GM12878 (cell line): ENCODE data around the gene RAG1. TPM values are rescaled to one million over a fixed set of nuclear protein-coding genes. Genes with fewer than 3 reads are reported as not detected.

ENCODE experiments used
- ATAC-seq: fragments of 200-7000 bp; cut with Tn5 transposase; 3 replicates; pipeline ENCODE4 v1.9.1; 2020; ENCODE audit warnings: mild to moderate bottlenecking, moderate library complexity
- BruUV-seq: library from RNA; stranded (reverse); fragments of 400-500 nt; replicated peaks from 2 replicates; lab custom pipeline; 2021; lab: Mats Ljungman, UMichigan
- CTCF ChIA-PET: fragments of 300-600 bp; sonication (Branson Sonifier 250); formaldehyde crosslinking; extraction: SDS; loops from one replicate; lab custom pipeline; 2021; ENCODE audit warnings: inconsistent platforms; lab: Yijun Ruan, JAX
- POLR2A ChIA-PET: fragments of 350-600 bp; formaldehyde crosslinking; extraction: SDS; loops from one replicate; lab custom pipeline; 2021; ENCODE audit warnings: inconsistent platforms; lab: Charles Lee
- RAD21 ChIA-PET: fragments of 300-600 bp; sonication (Branson Sonifier 250); formaldehyde crosslinking; loops from one replicate; lab custom pipeline; 2023; ENCODE audit warnings: antibody characterized with exemption; ENCODE audit not compliant: unreplicated experiment; lab: Charles Lee
- SMC1A ChIA-PET: fragments of 300-600 bp; sonication (Branson Sonifier 250); formaldehyde crosslinking; loops from one replicate; lab custom pipeline; 2023; ENCODE audit not compliant: unreplicated experiment, uncharacterized antibody; lab: Charles Lee
- DNase-seq: peaks from one replicate; pipeline ENCODE4 v3.0.0-alpha.2; 2011; ENCODE audit warnings: low read depth, low spot score
- FAIRE-seq: peaks from 3 replicates; lab custom pipeline; 2011; peaks lifted over from hg19 to GRCh38; lab: Jason Lieb, UNC
- H2AFZ ChIP-seq: 2 replicates; pipeline ENCODE4 v1.6.0; 2011; ENCODE audit warnings: low read depth, low read length, control low read depth; ENCODE audit not compliant: control insufficient read depth
- H3K27ac ChIP-seq: 2 replicates; pipeline ENCODE4 v1.5.1; 2011; ENCODE audit warnings: control low read depth; ENCODE audit not compliant: control insufficient read depth, insufficient read depth
- H3K27me3 ChIP-seq, 2 experiments: replicated peaks in 1 of 2; 2 replicates each; pipeline versions ENCODE4 v1.6.0 to v1.6.1; 2011; ENCODE audit warnings: low read length in 1 of 2; ENCODE audit not compliant: control insufficient read depth in 2 of 2, insufficient read depth in 2 of 2
- H3K36me3 ChIP-seq, 2 experiments: 2 replicates each; pipeline ENCODE4 v1.5.1; 2011; ENCODE audit warnings: low read length in 1 of 2; ENCODE audit not compliant: control insufficient read depth in 2 of 2, insufficient read depth in 2 of 2
- H3K4me1 ChIP-seq: 2 replicates; pipeline ENCODE4 v1.6.1; 2011; ENCODE audit warnings: mild to moderate bottlenecking, low read length, moderate library complexity, mixed read lengths; ENCODE audit not compliant: control insufficient read depth, insufficient read depth
- H3K4me2 ChIP-seq: 2 replicates; pipeline ENCODE4 v1.6.0; 2011; ENCODE audit warnings: control low read depth; ENCODE audit not compliant: control insufficient read depth, insufficient read depth
- H3K4me3 ChIP-seq: fragments of 200-600 bp; sonication (generic); 2 replicates; pipeline ENCODE4 v1.5.1; 2016
- H3K79me2 ChIP-seq: 2 replicates; pipeline ENCODE4 v1.6.0; 2011; ENCODE audit warnings: low read length; ENCODE audit not compliant: control insufficient read depth, insufficient read depth
- H3K9ac ChIP-seq: 2 replicates; pipeline ENCODE4 v1.8.0; 2011; ENCODE audit warnings: low read length, control low read depth, mixed read lengths; ENCODE audit not compliant: control insufficient read depth, insufficient read depth
- H3K9me3 ChIP-seq: replicated peaks from 3 replicates; pipeline ENCODE4 v1.5.1; 2011; ENCODE audit warnings: mild to moderate bottlenecking, low read length; ENCODE audit not compliant: control insufficient read depth, insufficient read depth
- H4K20me1 ChIP-seq: 2 replicates; pipeline ENCODE4 v1.6.0; 2011; ENCODE audit not compliant: control insufficient read depth, insufficient read depth
- BMI1 ChIP-seq: fragments of 450-650 bp; IDR thresholded peaks from 2 replicates; pipeline ENCODE4 v1.6.1; 2016; ENCODE audit warnings: mild to moderate bottlenecking, moderate library complexity, borderline replicate concordance
- CBX5 ChIP-seq: sonication (generic); IDR thresholded peaks from 2 replicates; pipeline ENCODE4 v1.6.1; 2016; ENCODE audit warnings: low read depth, moderate library complexity, mild to moderate bottlenecking, inconsistent platforms
- CEBPZ ChIP-seq: fragments of 150-350 bp; IDR thresholded peaks from 2 replicates; pipeline ENCODE4 v1.6.1; 2016; ENCODE audit warnings: low read depth, low read length
- EZH2 ChIP-seq: IDR thresholded peaks from 2 replicates; pipeline ENCODE4 v1.6.1; 2012; ENCODE audit warnings: low read depth, mild to moderate bottlenecking, control low read depth, inconsistent platforms, low read length, borderline replicate concordance; ENCODE audit not compliant: control insufficient read depth
- MAX ChIP-seq: IDR thresholded peaks from 2 replicates; pipeline ENCODE4 v1.6.1; 2012; ENCODE audit warnings: low read depth, low read length, improper control_type of control experiment
- MYC ChIP-seq: IDR thresholded peaks from 2 replicates; pipeline ENCODE4 v1.6.1; 2011; ENCODE audit warnings: mild to moderate bottlenecking, low read length, moderate library complexity, inconsistent platforms; ENCODE audit not compliant: insufficient read depth, insufficient replicate concordance, insufficient read length, severe bottlenecking
- NBN ChIP-seq: fragments of 450-650 bp; IDR thresholded peaks from 2 replicates; pipeline ENCODE4 v1.6.1; 2016
- NR2C2 ChIP-seq: IDR thresholded peaks from 2 replicates; pipeline ENCODE4 v1.6.1; 2011; ENCODE audit warnings: borderline replicate concordance, low read depth; ENCODE audit not compliant: control insufficient read depth, insufficient read length
- NR2F1 ChIP-seq: fragments of 450-650 bp; conservative IDR thresholded peaks from 2 replicates; pipeline ENCODE4 v1.6.1; 2017; ENCODE audit warnings: mild to moderate bottlenecking
- SUZ12 ChIP-seq: fragments of 200-600 bp; sonication (generic); IDR thresholded peaks from one replicate; pipeline ENCODE4 v1.6.1; 2018; ENCODE audit warnings: antibody characterized with exemption, mild to moderate bottlenecking; ENCODE audit not compliant: unreplicated experiment
- TAF1 ChIP-seq: IDR thresholded peaks from 2 replicates; pipeline ENCODE4 v1.6.1; 2011; ENCODE audit warnings: mild to moderate bottlenecking, low read depth, low read length, borderline replicate concordance
- WRNIP1 ChIP-seq: IDR thresholded peaks from 2 replicates; pipeline ENCODE4 v1.6.1; 2011; ENCODE audit warnings: low read depth, low read length, improper control_type of control experiment, borderline replicate concordance
- ZNF217 ChIP-seq: fragments of 450-650 bp; IDR thresholded peaks from 2 replicates; pipeline ENCODE4 v1.6.1; 2017; ENCODE audit warnings: antibody characterized with exemption, mild to moderate bottlenecking
- WGBS: methylation state at CpG from one replicate; pipeline ENCODE4 v1.1.6; 2016; ENCODE audit warnings: low lambda C conversion rate; ENCODE audit not compliant: insufficient replicate concordance, insufficient coverage; ENCODE audit errors: missing lambda C conversion rate; 5-methylcytosine and 5-hydroxymethylcytosine counted together
- in situ Hi-C: fragments of 300-500 bp; cut with MboI; formaldehyde crosslinking; loops from 9 replicates; pipeline ENCODE4 v1.14.3; 2018; ENCODE audit warnings: mixed read lengths
- intact Hi-C: fragments of 100-400 bp; cut with micrococcal nuclease; formaldehyde crosslinking; loops from one replicate; pipeline ENCODE4 v1.14.2; 2022; ENCODE audit not compliant: unreplicated experiment
- polyA plus RNA-seq, 11 experiments: library from polyadenylated mRNA; depleted of rRNA in 4 of 11; unstranded in 6 of 11; stranded (reverse) in 5 of 11; fragments of >200 nt; fragmentation: Nextera tagmentation in 4 of 11; fragmentation: Illumina TruSeq in 1 of 11; extraction: Ambion mirVana in 4 of 11; extraction: Trizol in 1 of 11; gene quantifications; 1 replicate in 1 of 11; 2 replicates in 10 of 11; pipeline versions ENCODE4 v1.2.1 to v1.2.3, GENCODE V29; 2011 to 2016; ENCODE audit warnings: inconsistent platforms in 2 of 11, missing spikeins in 2 of 11, low read depth in 1 of 11
- total RNA-seq, 4 experiments: library from RNA; depleted of rRNA in 3 of 4; stranded (reverse); fragments of >200 nt in 3 of 4; fragmentation: Illumina TruSeq in 1 of 4; extraction: Trizol in 1 of 4; gene quantifications; 2 replicates each; pipeline versions ENCODE4 v1.2.1 to v1.2.3, GENCODE V29; 2013 to 2021
- TF ChIP-seq, protein P1 (sequence below): fragments of 450-650 bp; IDR thresholded peaks from 2 replicates; pipeline ENCODE4 v1.6.1; 2017; ENCODE audit warnings: mild to moderate bottlenecking
- TF ChIP-seq, protein P2 (sequence below): IDR thresholded peaks from 2 replicates; pipeline ENCODE4 v1.6.1; 2011; ENCODE audit warnings: low read depth, mild to moderate bottlenecking, low read length, moderate library complexity, borderline replicate concordance; ENCODE audit errors: extremely low read depth

The RAG1 gene
- total and polyA plus RNA-seq, 10 of the 15 experiments (the other 5 are each of a cell fraction or from before 2014, with no cell fraction given) = 0.01 to 0.44 (median 0.05) TPM; not detected in 3

GRCh38 chr11:36609383-36609782 lies 41.6 kb downstream of the RAG1 start (continued):
- TF ChIP-seq, protein P1, sequence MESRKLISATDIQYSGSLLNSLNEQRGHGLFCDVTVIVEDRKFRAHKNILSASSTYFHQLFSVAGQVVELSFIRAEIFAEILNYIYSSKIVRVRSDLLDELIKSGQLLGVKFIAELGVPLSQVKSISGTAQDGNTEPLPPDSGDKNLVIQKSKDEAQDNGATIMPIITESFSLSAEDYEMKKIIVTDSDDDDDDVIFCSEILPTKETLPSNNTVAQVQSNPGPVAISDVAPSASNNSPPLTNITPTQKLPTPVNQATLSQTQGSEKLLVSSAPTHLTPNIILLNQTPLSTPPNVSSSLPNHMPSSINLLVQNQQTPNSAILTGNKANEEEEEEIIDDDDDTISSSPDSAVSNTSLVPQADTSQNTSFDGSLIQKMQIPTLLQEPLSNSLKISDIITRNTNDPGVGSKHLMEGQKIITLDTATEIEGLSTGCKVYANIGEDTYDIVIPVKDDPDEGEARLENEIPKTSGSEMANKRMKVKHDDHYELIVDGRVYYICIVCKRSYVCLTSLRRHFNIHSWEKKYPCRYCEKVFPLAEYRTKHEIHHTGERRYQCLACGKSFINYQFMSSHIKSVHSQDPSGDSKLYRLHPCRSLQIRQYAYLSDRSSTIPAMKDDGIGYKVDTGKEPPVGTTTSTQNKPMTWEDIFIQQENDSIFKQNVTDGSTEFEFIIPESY = no peak
- TF ChIP-seq NR2C2 = no peak
- no peak for TF ChIP-seq TAF1
- TF ChIP-seq EZH2 = no peak
- no peak for TF ChIP-seq CBX5
- TF ChIP-seq NBN = no peak
- TF ChIP-seq SUZ12 = no peak

DNA sequence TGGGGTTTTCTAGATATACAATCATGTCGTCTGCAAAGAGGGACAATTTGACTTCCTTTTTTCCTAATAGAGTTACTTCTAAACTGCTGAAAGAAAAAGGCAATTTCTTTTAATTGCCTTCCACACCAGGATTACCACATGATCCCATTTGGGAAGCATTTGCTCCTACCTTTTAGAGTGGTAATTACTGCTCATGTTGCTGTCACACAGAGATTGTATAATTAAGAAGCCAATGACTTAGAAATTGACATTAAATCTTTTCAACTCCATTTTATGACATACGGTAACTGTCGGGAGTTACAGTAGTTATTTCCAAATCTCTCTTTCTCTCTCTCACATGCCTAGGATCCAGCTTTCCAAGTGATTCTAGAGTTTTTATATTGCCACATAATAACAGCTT lies 48.0 kb downstream of the RAG1 start:
- Histone ChIP-seq H3K9me3 (no peaks in the 10 kb centered on the region), H4K20me1 (no peaks in the 10 kb centered on the region), H3K4me2 (no peak overlapping the region), H3K36me3 (no peaks in the 10 kb centered on the region), H2AFZ (no peak overlapping the region), H3K27ac (no peak overlapping the region), H3K4me1 (no peaks in the 10 kb centered on the region), H3K79me2 (no peaks in the 10 kb centered on the region), H3K27me3 (peaks cover 0 to 7% of the 10 kb centered on the region in 2 experiments; a peak in 1 of 4 replicates), H3K9ac (no peak overlapping the region), H3K4me3 (no peak overlapping the region)
- FAIRE-seq (no peak), DNase-seq (no peak), ATAC-seq (no peak)
- RAD21 ChIA-PET = no interaction called here
- in situ Hi-C loops (no loop called here), intact Hi-C loops (no loop called here)
- TF ChIP-seq TAF1 = no peak
- TF ChIP-seq NR2C2 = no peak
- no peak for TF ChIP-seq ZNF217
- TF ChIP-seq, protein P2, sequence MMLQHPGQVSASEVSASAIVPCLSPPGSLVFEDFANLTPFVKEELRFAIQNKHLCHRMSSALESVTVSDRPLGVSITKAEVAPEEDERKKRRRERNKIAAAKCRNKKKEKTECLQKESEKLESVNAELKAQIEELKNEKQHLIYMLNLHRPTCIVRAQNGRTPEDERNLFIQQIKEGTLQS = no peak
- no peak for TF ChIP-seq NR2F1
- TF ChIP-seq CEBPZ = no peak
- TF ChIP-seq MYC = no peak
- no peak for TF ChIP-seq BMI1
- no peak for TF ChIP-seq EZH2
- TF ChIP-seq MAX = no peak
- no peak for TF ChIP-seq WRNIP1
- POLR2A ChIA-PET = no interaction called here
- no TSS peak for BruUV-seq
- CTCF ChIA-PET = no interaction called here
- SMC1A ChIA-PET = no interaction called here
- 61% methylated on average over 3 of the region's 3 CpGs for WGBS
